NB4 (cell line): Measurements from ENCODE around the gene CMIP.

Source experiments
- MYC ChIP-seq: IDR thresholded peaks from 2 replicates; pipeline ENCODE4 v1.6.1; 2011; ENCODE audit warnings: low read depth, low read length
- POLR2A ChIP-seq: IDR thresholded peaks from 2 replicates; pipeline ENCODE4 v1.6.1; 2011; ENCODE audit warnings: mild to moderate bottlenecking; ENCODE audit not compliant: insufficient read length; ENCODE audit errors: extremely low read depth
- TF ChIP-seq, protein P1 (sequence below): IDR thresholded peaks from one replicate; pipeline ENCODE4 v1.5.1; 2012; ENCODE audit warnings: low read depth, low read length
- TF ChIP-seq, protein P2 (sequence below): IDR thresholded peaks from 2 replicates; pipeline ENCODE4 v1.6.1; 2011; ENCODE audit warnings: low read depth, low read length

DNA sequence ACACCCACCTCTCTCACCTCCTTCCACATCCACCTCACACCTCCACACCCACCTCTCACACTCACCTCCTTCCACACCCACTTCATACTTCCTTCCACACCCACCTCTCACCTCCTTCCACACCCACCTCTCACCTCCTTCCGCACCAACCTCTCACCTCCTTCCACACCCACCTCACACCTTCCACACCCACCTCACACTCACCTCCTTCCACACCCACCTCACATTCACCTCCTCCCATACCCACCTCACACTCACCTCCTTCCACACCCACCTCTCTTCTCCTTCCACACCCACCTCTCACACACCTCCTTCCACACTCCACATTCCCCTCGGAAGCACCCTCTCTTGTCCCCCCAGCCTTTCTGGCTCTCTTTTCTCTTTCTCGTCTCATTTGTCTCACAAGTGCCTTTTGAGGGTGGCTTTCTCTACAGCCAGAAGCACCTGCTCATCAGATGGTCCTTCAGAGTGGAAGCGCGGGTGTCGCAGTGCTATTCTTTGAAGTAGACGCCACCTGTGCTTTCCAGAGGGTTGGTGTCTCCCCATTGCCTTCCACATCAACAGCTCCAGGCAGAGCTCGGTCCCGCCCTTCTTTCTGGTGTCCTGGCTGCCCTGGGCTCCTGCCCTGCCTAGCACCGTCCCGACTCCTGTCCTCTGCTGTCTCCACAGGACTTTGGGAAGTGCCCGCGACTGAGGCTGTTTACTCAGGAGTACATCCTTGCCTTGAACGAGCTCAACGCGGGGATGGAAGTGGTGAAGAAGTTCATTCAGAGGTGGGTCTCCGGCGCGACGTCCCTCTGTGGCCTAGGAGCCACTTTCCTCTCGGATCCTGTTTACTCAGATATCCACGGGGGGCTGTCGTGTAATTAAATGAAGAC, 225.1 kb downstream of the CMIP start:
- no peak for TF ChIP-seq POLR2A
- TF ChIP-seq, protein P1, sequence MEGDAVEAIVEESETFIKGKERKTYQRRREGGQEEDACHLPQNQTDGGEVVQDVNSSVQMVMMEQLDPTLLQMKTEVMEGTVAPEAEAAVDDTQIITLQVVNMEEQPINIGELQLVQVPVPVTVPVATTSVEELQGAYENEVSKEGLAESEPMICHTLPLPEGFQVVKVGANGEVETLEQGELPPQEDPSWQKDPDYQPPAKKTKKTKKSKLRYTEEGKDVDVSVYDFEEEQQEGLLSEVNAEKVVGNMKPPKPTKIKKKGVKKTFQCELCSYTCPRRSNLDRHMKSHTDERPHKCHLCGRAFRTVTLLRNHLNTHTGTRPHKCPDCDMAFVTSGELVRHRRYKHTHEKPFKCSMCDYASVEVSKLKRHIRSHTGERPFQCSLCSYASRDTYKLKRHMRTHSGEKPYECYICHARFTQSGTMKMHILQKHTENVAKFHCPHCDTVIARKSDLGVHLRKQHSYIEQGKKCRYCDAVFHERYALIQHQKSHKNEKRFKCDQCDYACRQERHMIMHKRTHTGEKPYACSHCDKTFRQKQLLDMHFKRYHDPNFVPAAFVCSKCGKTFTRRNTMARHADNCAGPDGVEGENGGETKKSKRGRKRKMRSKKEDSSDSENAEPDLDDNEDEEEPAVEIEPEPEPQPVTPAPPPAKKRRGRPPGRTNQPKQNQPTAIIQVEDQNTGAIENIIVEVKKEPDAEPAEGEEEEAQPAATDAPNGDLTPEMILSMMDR: no peak
- TF ChIP-seq, protein P2, sequence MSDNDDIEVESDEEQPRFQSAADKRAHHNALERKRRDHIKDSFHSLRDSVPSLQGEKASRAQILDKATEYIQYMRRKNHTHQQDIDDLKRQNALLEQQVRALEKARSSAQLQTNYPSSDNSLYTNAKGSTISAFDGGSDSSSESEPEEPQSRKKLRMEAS: no peak
- TF ChIP-seq MYC: no peak
